Peyer's patch (tissue), 4 donors: ENCODE measurements around the gene ZG16B.

Experiments used
- POLR2A ChIP-seq, 2 donors: fragments of 450-650 bp; IDR thresholded peaks; one replicate each; pipeline ENCODE4 v1.5.1; 2017; ENCODE audit warnings: antibody characterized with exemption in 2 of 2, mild to moderate bottlenecking in 2 of 2, moderate library complexity in 2 of 2
- TF ChIP-seq, protein P1 (sequence below), 6 experiments: fragments of 450-650 bp in 4 of 6; fragments of 200-600 bp in 2 of 6; sonication (generic) in 1 of 6; IDR thresholded peaks; one replicate each; pipeline ENCODE4 v1.5.1; 2017 to 2019; ENCODE audit warnings: antibody characterized with exemption in 6 of 6, mild to moderate bottlenecking in 3 of 6, moderate library complexity in 1 of 6

DNA sequence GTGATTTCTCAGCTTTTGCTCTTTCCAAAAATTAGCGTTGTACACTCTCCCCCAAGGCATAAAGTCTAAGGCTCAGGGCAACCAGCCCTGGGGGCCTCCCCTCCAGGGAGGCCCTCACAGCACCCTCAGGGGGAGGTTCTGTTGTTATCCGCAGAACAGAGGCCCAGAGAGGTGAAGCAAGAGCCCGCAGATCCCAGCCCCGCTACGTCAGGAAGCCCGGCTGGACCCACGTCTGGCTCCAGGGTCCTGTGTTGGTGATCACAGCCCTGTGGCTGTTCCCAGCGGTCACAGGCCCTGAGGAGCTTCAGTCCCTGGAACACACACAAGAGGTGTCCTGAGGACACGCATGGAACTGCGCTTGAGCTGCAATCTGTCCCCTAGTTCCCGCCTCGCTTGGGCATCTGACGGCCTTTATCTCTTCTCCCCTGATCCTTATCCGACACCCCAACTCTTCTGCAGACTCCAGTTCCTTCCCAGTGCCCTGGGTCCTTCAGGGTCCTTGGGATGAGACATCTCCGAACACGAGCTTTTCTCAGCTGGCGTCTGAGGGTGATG lies 1.1 kb upstream of the ZG16B start:
- TF ChIP-seq, protein P1, sequence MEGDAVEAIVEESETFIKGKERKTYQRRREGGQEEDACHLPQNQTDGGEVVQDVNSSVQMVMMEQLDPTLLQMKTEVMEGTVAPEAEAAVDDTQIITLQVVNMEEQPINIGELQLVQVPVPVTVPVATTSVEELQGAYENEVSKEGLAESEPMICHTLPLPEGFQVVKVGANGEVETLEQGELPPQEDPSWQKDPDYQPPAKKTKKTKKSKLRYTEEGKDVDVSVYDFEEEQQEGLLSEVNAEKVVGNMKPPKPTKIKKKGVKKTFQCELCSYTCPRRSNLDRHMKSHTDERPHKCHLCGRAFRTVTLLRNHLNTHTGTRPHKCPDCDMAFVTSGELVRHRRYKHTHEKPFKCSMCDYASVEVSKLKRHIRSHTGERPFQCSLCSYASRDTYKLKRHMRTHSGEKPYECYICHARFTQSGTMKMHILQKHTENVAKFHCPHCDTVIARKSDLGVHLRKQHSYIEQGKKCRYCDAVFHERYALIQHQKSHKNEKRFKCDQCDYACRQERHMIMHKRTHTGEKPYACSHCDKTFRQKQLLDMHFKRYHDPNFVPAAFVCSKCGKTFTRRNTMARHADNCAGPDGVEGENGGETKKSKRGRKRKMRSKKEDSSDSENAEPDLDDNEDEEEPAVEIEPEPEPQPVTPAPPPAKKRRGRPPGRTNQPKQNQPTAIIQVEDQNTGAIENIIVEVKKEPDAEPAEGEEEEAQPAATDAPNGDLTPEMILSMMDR (IDR thresholded peaks at IDR 0.05) = no peak
- no peak for TF ChIP-seq POLR2A (IDR thresholded peaks at IDR 0.05)
